Tibial nerve (tissue), 3 donors: ENCODE measurements around the gene CHI3L1.

Experiments
- POLR2A ChIP-seq, 2 donors: fragments of 450-650 bp; IDR thresholded peaks; one replicate each; pipeline ENCODE4 v1.6.1; 2017; ENCODE audit warnings: antibody characterized with exemption in 2 of 2, mild to moderate bottlenecking in 2 of 2, moderate library complexity in 2 of 2
- TF ChIP-seq, protein P1 (sequence below), 5 experiments: fragments of 200-600 bp in 3 of 5; fragments of 450-650 bp in 2 of 5; sonication (generic) in 3 of 5; IDR thresholded peaks; one replicate each; pipeline ENCODE4 v1.5.1; 2016 to 2019; ENCODE audit warnings: antibody characterized with exemption in 5 of 5, mild to moderate bottlenecking in 3 of 5, moderate library complexity in 2 of 5

DNA sequence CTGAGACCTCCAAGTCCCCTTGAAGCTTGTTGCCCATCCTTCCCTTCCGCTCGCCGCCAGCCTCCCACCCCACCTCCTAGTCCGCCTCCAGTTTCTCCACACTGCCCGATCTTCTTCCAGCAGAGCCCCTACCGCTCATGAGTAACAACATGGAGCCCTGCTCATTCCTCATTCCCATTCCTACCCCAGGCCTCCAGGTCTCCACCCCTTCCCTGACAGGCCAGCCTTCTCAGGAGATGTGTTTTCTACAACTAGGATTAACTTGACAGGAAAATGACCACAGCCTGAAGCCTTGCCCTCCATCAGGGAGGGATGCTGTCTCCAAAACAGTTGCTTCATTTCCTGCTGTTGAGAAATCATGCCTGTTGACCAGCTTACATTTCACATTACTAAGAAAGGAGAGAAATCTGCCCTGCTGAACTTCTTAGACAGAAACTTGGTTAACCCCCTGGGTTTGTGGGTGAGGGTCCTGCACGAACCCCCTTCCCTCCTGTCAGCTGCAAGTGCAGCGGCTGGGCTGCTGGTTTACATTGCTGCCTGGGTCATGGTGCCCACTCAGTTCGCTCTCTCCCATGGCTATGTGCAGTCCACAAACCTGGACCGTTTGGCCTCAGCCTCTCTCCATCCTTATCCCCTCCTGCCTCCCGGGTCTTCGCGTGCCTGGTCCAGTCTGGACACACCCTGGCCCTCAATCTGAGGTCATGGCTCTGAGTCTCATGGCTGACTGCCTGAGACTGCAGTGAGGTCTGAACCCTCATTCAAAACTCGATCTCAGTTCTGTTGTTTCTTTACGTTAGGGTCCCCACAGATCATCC, 16.1 kb upstream of the CHI3L1 start:
- TF ChIP-seq, protein P1, sequence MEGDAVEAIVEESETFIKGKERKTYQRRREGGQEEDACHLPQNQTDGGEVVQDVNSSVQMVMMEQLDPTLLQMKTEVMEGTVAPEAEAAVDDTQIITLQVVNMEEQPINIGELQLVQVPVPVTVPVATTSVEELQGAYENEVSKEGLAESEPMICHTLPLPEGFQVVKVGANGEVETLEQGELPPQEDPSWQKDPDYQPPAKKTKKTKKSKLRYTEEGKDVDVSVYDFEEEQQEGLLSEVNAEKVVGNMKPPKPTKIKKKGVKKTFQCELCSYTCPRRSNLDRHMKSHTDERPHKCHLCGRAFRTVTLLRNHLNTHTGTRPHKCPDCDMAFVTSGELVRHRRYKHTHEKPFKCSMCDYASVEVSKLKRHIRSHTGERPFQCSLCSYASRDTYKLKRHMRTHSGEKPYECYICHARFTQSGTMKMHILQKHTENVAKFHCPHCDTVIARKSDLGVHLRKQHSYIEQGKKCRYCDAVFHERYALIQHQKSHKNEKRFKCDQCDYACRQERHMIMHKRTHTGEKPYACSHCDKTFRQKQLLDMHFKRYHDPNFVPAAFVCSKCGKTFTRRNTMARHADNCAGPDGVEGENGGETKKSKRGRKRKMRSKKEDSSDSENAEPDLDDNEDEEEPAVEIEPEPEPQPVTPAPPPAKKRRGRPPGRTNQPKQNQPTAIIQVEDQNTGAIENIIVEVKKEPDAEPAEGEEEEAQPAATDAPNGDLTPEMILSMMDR (IDR thresholded peaks at IDR 0.05): no peak
- no peak for TF ChIP-seq POLR2A (IDR thresholded peaks at IDR 0.05)
